Duodenal mucosa (tissue), 2 donors: ENCODE data around the gene CPA3.

Source experiments
- H3K27ac ChIP-seq: one replicate; pipeline ENCODE4 v1.7.0; 2013; ENCODE audit warnings: low read depth, low read length
- H3K27me3 ChIP-seq, 2 donors: one replicate each; pipeline ENCODE4 v1.7.0; 2013; ENCODE audit warnings: low read length in 2 of 2, control low read depth in 1 of 2; ENCODE audit not compliant: insufficient read depth in 2 of 2, control insufficient read depth in 1 of 2
- H3K36me3 ChIP-seq, 2 donors: one replicate each; pipeline ENCODE4 v1.7.0; 2013; ENCODE audit warnings: low read length in 2 of 2, control low read depth in 1 of 2; ENCODE audit not compliant: insufficient read depth in 2 of 2, control insufficient read depth in 1 of 2
- H3K4me1 ChIP-seq, 2 donors: one replicate each; pipeline ENCODE4 v1.7.0; 2013; ENCODE audit warnings: low read length in 2 of 2, control low read depth in 1 of 2; ENCODE audit not compliant: insufficient read depth in 2 of 2, control insufficient read depth in 1 of 2
- H3K4me3 ChIP-seq, 2 donors: one replicate each; pipeline ENCODE4 v1.7.0; 2013; ENCODE audit warnings: low read length in 2 of 2, low read depth in 1 of 2
- H3K9ac ChIP-seq, 2 donors: one replicate each; pipeline ENCODE4 v1.7.0; 2013; ENCODE audit warnings: low read length in 2 of 2, low read depth in 1 of 2
- H3K9me3 ChIP-seq, 2 donors: one replicate each; pipeline ENCODE4 v1.7.0; 2013; ENCODE audit warnings: low read length in 2 of 2, control low read depth in 1 of 2; ENCODE audit not compliant: control insufficient read depth in 1 of 2

CPA3 gene

GRCh38 chr3:148857316-148857715 is 7.8 kb upstream of the CPA3 start:
- Histone ChIP-seq H3K4me1 (no peaks in the 10 kb centered on the region), H3K9me3 (no peaks in the 10 kb centered on the region), H3K9ac (no peak overlapping the region), H3K4me3 (no peak overlapping the region), H3K36me3 (no peaks in the 10 kb centered on the region), H3K27me3 (no peaks in the 10 kb centered on the region), H3K27ac (no peak overlapping the region)

DNA sequence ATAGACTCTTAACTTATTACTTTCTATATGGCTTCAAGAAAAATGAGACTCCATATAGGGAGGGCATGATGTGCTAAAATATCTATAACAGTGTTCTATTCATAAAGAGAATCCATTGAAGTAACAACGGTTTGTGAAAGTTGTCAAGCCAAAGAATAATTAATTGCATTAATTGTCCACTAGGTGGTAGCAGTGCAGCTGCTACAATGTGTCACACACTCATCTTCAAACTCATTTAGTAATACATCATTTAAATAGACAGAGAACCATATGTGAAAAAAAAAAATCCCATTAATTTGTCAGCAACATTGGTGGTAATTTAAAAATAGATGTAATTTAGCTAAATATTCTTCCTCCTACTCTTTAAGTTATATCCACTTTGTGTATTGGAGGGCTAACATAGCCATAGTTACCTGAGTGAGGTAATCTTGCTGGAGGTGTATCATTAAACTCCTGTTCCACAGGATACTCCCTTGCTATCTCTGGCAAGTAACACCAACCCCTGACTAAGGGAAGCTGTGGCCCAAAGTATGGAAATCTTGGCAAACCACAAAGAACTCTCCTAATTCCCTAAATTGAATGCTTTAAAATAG is 3.7 kb upstream of the CPA3 start:
- Histone ChIP-seq H3K36me3 (no peaks in the 10 kb centered on the region), H3K9me3 (no peaks in the 10 kb centered on the region), H3K27ac (no peak overlapping the region), H3K4me3 (no peak overlapping the region), H3K9ac (no peak overlapping the region), H3K4me1 (peaks cover 0 to 5% of the 10 kb centered on the region in 2 donors), H3K27me3 (peaks cover 0 to 4% of the 10 kb centered on the region in 2 donors)

DNA sequence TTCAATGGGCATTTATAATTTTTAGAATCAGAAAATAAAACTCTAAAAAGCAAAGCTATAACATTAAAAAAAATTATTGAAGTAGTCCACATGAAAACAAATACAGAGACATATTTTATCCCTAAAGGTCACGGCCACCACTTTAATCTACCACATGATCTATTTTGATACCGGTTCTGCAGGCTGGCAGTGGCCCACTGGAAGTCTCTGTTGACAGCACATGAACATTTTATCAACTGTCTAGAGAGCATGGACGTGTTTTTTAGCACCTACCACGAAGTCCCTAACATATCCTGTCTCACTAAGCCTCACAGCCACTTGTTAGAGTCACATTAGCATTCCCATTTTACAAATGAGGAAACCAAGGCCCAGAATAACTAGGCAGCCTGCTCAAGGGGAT is 1.8 kb upstream of the CPA3 start:
- Histone ChIP-seq H3K27me3 (peaks cover 0 to 4% of the 10 kb centered on the region in 2 donors), H3K4me3 (no peak overlapping the region), H3K9me3 (no peaks in the 10 kb centered on the region), H3K27ac (no peak overlapping the region), H3K36me3 (no peaks in the 10 kb centered on the region), H3K9ac (no peak overlapping the region), H3K4me1 (peaks cover 0 to 5% of the 10 kb centered on the region in 2 donors)

DNA sequence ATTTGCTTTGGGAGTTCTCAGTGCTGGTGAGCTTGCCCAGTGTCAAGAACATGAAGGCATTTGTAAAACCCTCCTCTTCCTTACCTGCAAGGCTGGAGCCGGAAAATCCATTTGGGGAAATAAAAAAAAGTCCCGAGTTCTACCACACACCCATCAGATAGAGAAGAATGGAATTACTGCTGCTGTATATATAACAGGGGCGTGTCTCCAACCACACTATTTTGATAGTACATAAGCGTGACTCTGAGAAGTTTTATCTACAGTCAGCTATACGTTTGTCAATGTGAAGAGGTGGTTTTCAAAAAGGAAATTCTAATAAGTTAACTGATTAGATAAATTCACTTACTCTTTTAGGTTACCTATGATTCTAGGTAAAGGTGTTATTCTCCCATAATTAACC is 1.3 kb upstream of the CPA3 start:
- Histone ChIP-seq H3K9ac (no peak overlapping the region), H3K36me3 (no peaks in the 10 kb centered on the region), H3K9me3 (no peaks in the 10 kb centered on the region), H3K27ac (no peak overlapping the region), H3K4me1 (peaks cover 0 to 5% of the 10 kb centered on the region in 2 donors), H3K4me3 (no peak overlapping the region), H3K27me3 (peaks cover 0 to 4% of the 10 kb centered on the region in 2 donors)

GRCh38 chr3:148866261-148866660 is 1.2 kb downstream of the CPA3 start:
- Histone ChIP-seq H3K36me3 (no peaks in the 10 kb centered on the region), H3K9me3 (no peaks in the 10 kb centered on the region), H3K4me3 (no peak overlapping the region), H3K4me1 (peaks cover 0 to 5% of the 10 kb centered on the region in 2 donors), H3K27ac (no peak overlapping the region), H3K9ac (no peak overlapping the region), H3K27me3 (peaks cover 0 to 4% of the 10 kb centered on the region in 2 donors)

- no peak overlapping the region for H3K4me3 ChIP-seq
- H3K9me3 ChIP-seq, result no peaks in the 10 kb centered on the region
- H3K9ac ChIP-seq, result no peak overlapping the region
- H3K36me3 ChIP-seq, result no peaks in the 10 kb centered on the region
- H3K4me1 ChIP-seq, result peaks cover 12 to 20% of the 10 kb centered on the region in 2 donors
- H3K27ac ChIP-seq, result no peak overlapping the region
- H3K27me3 ChIP-seq, result no peaks in the 10 kb centered on the region
Observed at GRCh38 chr3:148873270-148873927, 8.3 kb downstream of the CPA3 start.

GRCh38 chr3:148873977-148874376 is 8.9 kb downstream of the CPA3 start:
- H3K4me1 ChIP-seq, result peaks cover 12 to 20% of the 10 kb centered on the region in 2 donors
- H3K9ac ChIP-seq, result no peak overlapping the region
- no peaks in the 10 kb centered on the region for H3K27me3 ChIP-seq
- peak overlapping the region in 1 of 2 donors; percentile 5 for H3K4me3 ChIP-seq
- no peak overlapping the region for H3K27ac ChIP-seq
- no peaks in the 10 kb centered on the region for H3K9me3 ChIP-seq
- H3K36me3 ChIP-seq, result no peaks in the 10 kb centered on the region

DNA sequence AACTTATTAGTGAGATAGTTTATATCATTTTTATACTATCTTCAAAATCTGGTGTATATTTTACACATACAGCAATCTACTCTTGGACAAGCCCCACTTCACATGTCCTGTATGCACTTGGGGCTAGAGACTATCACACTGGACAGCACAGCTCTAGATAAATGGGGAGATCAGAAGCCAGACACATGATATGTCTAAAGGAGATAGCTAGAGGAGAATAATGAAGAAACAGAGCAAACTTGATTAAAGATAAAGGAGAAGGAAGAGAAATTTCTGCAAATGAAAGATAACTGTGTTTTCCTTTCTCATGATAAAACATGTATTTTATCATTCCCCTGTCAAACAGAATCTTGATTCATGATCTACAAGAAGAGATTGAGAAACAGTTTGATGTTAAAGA is 13.0 kb downstream of the CPA3 start:
- Histone ChIP-seq H3K27me3 (no peaks in the 10 kb centered on the region), H3K27ac (no peak overlapping the region), H3K36me3 (no peaks in the 10 kb centered on the region), H3K4me1 (peaks cover 12 to 20% of the 10 kb centered on the region in 2 donors), H3K9ac (no peak overlapping the region), H3K4me3 (no peak overlapping the region), H3K9me3 (no peaks in the 10 kb centered on the region)

DNA sequence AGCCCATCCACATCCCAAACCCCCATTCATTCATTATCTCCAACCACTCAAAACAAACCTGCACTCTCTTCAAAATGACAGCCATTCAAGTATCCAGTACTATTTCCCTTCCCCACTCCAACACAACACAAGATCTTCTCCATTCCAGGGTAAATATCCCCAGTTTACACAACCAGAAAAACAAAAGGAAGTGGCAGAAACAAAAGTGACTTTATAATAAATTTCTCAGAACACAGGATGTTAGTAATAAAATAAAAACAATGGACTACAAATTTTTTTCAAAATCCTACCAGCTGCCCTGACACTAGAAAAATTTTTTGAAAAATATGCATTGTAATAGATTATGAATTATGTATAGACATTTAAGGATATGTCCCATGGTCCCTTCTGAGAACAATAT is 14.2 kb downstream of the CPA3 start:
- Histone ChIP-seq H3K4me1 (peaks cover 8 to 9% of the 10 kb centered on the region in 2 donors), H3K9me3 (no peaks in the 10 kb centered on the region), H3K27me3 (no peaks in the 10 kb centered on the region), H3K36me3 (no peaks in the 10 kb centered on the region), H3K9ac (no peak overlapping the region), H3K27ac (no peak overlapping the region), H3K4me3 (no peak overlapping the region)

- no peaks in the 10 kb centered on the region for H3K36me3 ChIP-seq
- H3K4me1 ChIP-seq, result no peaks in the 10 kb centered on the region
- H3K9ac ChIP-seq, result no peak overlapping the region
Observed at GRCh38 chr3:148880681-148881080, 15.6 kb downstream of the CPA3 start.

More at GRCh38 chr3:148880681-148881080, 15.6 kb downstream of the CPA3 start:
- Histone ChIP-seq H3K9me3 (no peaks in the 10 kb centered on the region), H3K4me3 (no peak overlapping the region), H3K27ac (no peak overlapping the region), H3K27me3 (no peaks in the 10 kb centered on the region)
